Neutrophil (primary cell): ENCODE results near the gene CPOX.

Source experiments
- H3K27ac ChIP-seq: fragments of 200-600 bp; sonication (generic); 2 replicates; pipeline ENCODE4 v1.5.1; 2016; ENCODE audit warnings: mild to moderate bottlenecking, moderate library complexity
- H3K27me3 ChIP-seq: fragments of 200-600 bp; sonication (generic); 2 replicates; pipeline ENCODE4 v1.6.0; 2016; ENCODE audit warnings: mild to moderate bottlenecking
- H3K36me3 ChIP-seq: fragments of 200-600 bp; sonication (generic); 2 replicates; pipeline ENCODE4 v1.5.1; 2017
- H3K4me1 ChIP-seq, 2 experiments: fragments of 200-600 bp in 1 of 2; sonication (generic) in 1 of 2; 1 replicate in 1 of 2; 2 replicates in 1 of 2; pipeline versions ENCODE4 v1.5.1 to v1.6.1; 2013 to 2016; ENCODE audit warnings: low read depth in 1 of 2, low read length in 1 of 2, mild to moderate bottlenecking in 1 of 2, moderate library complexity in 1 of 2; ENCODE audit not compliant: control insufficient read depth in 1 of 2, insufficient read depth in 1 of 2
- H3K4me3 ChIP-seq, 2 experiments: fragments of 200-600 bp in 1 of 2; sonication (generic) in 1 of 2; 1 replicate in 1 of 2; 2 replicates in 1 of 2; pipeline ENCODE4 v1.5.1; 2013 to 2016; ENCODE audit warnings: low read depth in 1 of 2, low read length in 1 of 2, mild to moderate bottlenecking in 1 of 2, moderate library complexity in 1 of 2
- H3K9me3 ChIP-seq: fragments of 200-600 bp; sonication (generic); 2 replicates; pipeline ENCODE4 v1.5.1; 2016
- TF ChIP-seq, protein P1 (sequence below): fragments of 200-600 bp; sonication (generic); IDR thresholded peaks from 2 replicates; pipeline ENCODE4 v1.5.1; 2016; ENCODE audit warnings: antibody characterized with exemption

The CPOX gene

GRCh38 chr3:98536456-98537017 is 56.9 kb downstream of the CPOX start:
- Histone ChIP-seq H3K9me3 (no peaks in the 10 kb centered on the region), H3K27me3 (no peaks in the 10 kb centered on the region), H3K27ac (no peak overlapping the region), H3K4me3 (no peak overlapping the region), H3K36me3 (no peaks in the 10 kb centered on the region), H3K4me1 (no peaks in the 10 kb centered on the region)
- TF ChIP-seq, protein P1, sequence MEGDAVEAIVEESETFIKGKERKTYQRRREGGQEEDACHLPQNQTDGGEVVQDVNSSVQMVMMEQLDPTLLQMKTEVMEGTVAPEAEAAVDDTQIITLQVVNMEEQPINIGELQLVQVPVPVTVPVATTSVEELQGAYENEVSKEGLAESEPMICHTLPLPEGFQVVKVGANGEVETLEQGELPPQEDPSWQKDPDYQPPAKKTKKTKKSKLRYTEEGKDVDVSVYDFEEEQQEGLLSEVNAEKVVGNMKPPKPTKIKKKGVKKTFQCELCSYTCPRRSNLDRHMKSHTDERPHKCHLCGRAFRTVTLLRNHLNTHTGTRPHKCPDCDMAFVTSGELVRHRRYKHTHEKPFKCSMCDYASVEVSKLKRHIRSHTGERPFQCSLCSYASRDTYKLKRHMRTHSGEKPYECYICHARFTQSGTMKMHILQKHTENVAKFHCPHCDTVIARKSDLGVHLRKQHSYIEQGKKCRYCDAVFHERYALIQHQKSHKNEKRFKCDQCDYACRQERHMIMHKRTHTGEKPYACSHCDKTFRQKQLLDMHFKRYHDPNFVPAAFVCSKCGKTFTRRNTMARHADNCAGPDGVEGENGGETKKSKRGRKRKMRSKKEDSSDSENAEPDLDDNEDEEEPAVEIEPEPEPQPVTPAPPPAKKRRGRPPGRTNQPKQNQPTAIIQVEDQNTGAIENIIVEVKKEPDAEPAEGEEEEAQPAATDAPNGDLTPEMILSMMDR, result no peak

DNA sequence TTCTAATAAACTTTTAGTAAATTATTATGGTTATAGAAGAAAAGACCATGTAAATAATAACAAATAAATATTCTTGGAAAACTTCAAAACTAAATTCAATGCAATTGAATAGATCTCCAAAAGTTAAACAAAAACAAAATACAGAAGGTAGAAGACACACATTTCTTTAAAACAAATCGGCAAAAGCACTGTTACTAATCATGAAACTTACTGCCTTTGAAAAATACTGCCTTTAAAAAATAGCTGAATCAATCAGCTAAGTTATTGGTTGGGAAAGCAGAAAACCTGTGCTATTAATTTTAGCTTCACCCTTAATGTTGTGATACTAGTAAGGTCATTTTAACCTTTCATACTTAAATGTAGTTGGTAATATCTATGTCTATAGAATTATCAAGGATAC is 58.7 kb downstream of the CPOX start:
- TF ChIP-seq, protein P1, result no peak
- no peaks in the 10 kb centered on the region for H3K4me1 ChIP-seq
- no peaks in the 10 kb centered on the region for H3K27me3 ChIP-seq
- no peak overlapping the region for H3K27ac ChIP-seq
- H3K36me3 ChIP-seq, result no peaks in the 10 kb centered on the region
- H3K4me3 ChIP-seq, result no peak overlapping the region
- H3K9me3 ChIP-seq, result no peaks in the 10 kb centered on the region

- TF ChIP-seq, protein P1, result no peak
- no peaks in the 10 kb centered on the region for H3K9me3 ChIP-seq
- no peaks in the 10 kb centered on the region for H3K4me1 ChIP-seq
- H3K27me3 ChIP-seq, result no peaks in the 10 kb centered on the region
- no peaks in the 10 kb centered on the region for H3K36me3 ChIP-seq
- H3K4me3 ChIP-seq, result no peak overlapping the region
- H3K27ac ChIP-seq, result no peak overlapping the region
Measured at GRCh38 chr3:98534168-98534567, 59.2 kb downstream of the CPOX start.

DNA sequence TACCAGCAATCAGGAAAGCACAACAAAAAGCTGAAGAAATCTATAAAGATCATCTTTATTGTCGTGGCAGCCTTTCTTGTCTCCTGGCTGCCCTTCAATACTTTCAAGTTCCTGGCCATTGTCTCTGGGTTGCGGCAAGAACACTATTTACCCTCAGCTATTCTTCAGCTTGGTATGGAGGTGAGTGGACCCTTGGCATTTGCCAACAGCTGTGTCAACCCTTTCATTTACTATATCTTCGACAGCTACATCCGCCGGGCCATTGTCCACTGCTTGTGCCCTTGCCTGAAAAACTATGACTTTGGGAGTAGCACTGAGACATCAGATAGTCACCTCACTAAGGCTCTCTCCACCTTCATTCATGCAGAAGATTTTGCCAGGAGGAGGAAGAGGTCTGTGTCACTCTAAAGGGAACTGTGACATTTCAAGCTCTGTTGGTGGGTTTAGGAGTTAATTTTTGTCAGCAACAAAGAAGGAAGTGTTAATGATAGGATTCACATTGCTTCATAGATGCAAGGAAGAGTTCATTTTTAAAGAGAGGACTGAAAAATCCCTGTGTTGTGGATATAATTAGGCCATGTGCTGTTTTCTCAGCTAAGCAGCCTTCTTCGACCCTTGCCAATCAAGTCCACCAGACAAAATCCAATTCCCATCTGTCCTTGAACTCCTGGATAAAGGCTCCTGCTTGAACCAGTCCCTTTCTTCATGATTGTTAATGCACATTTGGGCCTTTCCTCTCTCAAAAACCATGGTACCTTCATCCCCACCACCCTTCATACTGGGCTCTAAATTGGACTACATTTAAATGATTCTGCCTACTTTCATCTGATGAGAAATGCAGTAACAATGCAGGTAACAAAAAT is 60.5 kb downstream of the CPOX start:
- Histone ChIP-seq H3K27ac (no peak overlapping the region), H3K4me3 (no peak overlapping the region), H3K27me3 (no peaks in the 10 kb centered on the region), H3K9me3 (no peaks in the 10 kb centered on the region), H3K4me1 (no peaks in the 10 kb centered on the region), H3K36me3 (no peaks in the 10 kb centered on the region)
- TF ChIP-seq, protein P1, result no peak

DNA sequence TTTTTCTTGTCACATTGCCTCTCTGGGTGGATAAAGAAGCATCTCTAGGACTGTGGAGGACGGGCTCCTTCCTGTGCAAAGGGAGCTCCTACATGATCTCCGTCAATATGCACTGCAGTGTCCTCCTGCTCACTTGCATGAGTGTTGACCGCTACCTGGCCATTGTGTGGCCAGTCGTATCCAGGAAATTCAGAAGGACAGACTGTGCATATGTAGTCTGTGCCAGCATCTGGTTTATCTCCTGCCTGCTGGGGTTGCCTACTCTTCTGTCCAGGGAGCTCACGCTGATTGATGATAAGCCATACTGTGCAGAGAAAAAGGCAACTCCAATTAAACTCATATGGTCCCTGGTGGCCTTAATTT is 61.2 kb downstream of the CPOX start:
- H3K4me1 ChIP-seq, result no peaks in the 10 kb centered on the region
- H3K27me3 ChIP-seq, result no peaks in the 10 kb centered on the region
- H3K9me3 ChIP-seq, result no peaks in the 10 kb centered on the region
- H3K27ac ChIP-seq, result no peak overlapping the region
- no peaks in the 10 kb centered on the region for H3K36me3 ChIP-seq
- H3K4me3 ChIP-seq, result no peak overlapping the region
- TF ChIP-seq, protein P1, result no peak
